Uterus (tissue), 4 donors: ENCODE measurements around the gene MTSS2. TPM values are rescaled to one million over a fixed set of nuclear protein-coding genes. Genes with fewer than 3 reads are reported as not detected.
A peak's percentile ranks its signal among the peaks of the same experiment; 100 is the strongest.

Source experiments
- DNase-seq, 2 donors: peaks; one replicate each; pipeline ENCODE4 v3.0.0-alpha.2; 2019 to 2020
- H3K27ac ChIP-seq, 2 donors: fragments of 200-600 bp; sonication (generic); 1 replicate in 1 of 2; 2 replicates in 1 of 2; pipeline ENCODE4 v1.5.1; 2016 to 2018
- H3K27me3 ChIP-seq, 2 donors: fragments of 200-600 bp; sonication (generic); one replicate each; pipeline ENCODE4 v1.5.1; 2018 to 2019; ENCODE audit warnings: control low read depth in 1 of 2
- H3K36me3 ChIP-seq, 2 donors: fragments of 200-600 bp; sonication (generic); one replicate each; pipeline ENCODE4 v1.5.1; 2019; ENCODE audit warnings: control low read depth in 1 of 2
- H3K4me1 ChIP-seq, 2 donors: fragments of 200-600 bp; sonication (generic); one replicate each; pipeline ENCODE4 v1.5.1; 2018 to 2019; ENCODE audit warnings: control low read depth in 1 of 2
- H3K4me3 ChIP-seq, 2 donors: fragments of 200-600 bp; sonication (generic); 1 replicate in 1 of 2; 2 replicates in 1 of 2; pipeline ENCODE4 v1.5.1; 2018 to 2019; ENCODE audit warnings: mild to moderate bottlenecking in 1 of 2
- H3K9me3 ChIP-seq, 2 donors: fragments of 200-600 bp; sonication (generic); one replicate each; pipeline ENCODE4 v1.5.1; 2019; ENCODE audit warnings: control low read depth in 1 of 2
- CTCF ChIP-seq, 4 experiments: fragments of 200-600 bp in 2 of 4; fragments of 450-650 bp in 2 of 4; sonication (generic) in 2 of 4; IDR thresholded peaks; one replicate each; pipeline ENCODE4 v1.5.1; 2016 to 2019; ENCODE audit warnings: antibody characterized with exemption in 4 of 4, mild to moderate bottlenecking in 2 of 4, moderate library complexity in 1 of 4
- POLR2A ChIP-seq, 2 donors: fragments of 450-650 bp; IDR thresholded peaks; one replicate each; pipeline ENCODE4 v1.6.1; 2016; ENCODE audit warnings: antibody characterized with exemption in 2 of 2, mild to moderate bottlenecking in 1 of 2, moderate library complexity in 1 of 2
- intact Hi-C: fragments of 100-400 bp; cut with DNase I; formaldehyde crosslinking; loops from one replicate; pipeline ENCODE4 v1.15.1; 2023; ENCODE audit warnings: low total_unique reads
- total RNA-seq, 4 donors: library from RNA; depleted of rRNA in 3 of 4; stranded (reverse); fragments of >200 nt in 3 of 4; gene quantifications; one replicate each; pipeline versions ENCODE4 v1.1.0 to v1.2.4, GENCODE V29; 2014 to 2023
- donor health status: DM: yes; HTN: yes; CAD: no.

The MTSS2 gene
- total RNA-seq, 4 donors from 2014 or later, result 11.2 to 142 (median 18.2) TPM

- intact Hi-C loops, result no loop called here
- peak overlapping the region; percentile 93 to 97 for H3K27ac ChIP-seq
- H3K4me1 ChIP-seq, result peaks cover 24 to 52% of the 10 kb centered on the region in 2 donors
- no peak overlapping the region for H3K4me3 ChIP-seq
- no peaks in the 10 kb centered on the region for H3K27me3 ChIP-seq
- TF ChIP-seq CTCF (IDR thresholded peaks at IDR 0.05) (no peak), POLR2A (IDR thresholded peaks at IDR 0.05) (no peak)
- H3K9me3 ChIP-seq, result no peaks in the 10 kb centered on the region
- DNase-seq, result no peak
- no peaks in the 10 kb centered on the region for H3K36me3 ChIP-seq
These were observed 10.5 kb upstream of the MTSS2 start for GRCh38 chr16:70696355-70696754.

DNA sequence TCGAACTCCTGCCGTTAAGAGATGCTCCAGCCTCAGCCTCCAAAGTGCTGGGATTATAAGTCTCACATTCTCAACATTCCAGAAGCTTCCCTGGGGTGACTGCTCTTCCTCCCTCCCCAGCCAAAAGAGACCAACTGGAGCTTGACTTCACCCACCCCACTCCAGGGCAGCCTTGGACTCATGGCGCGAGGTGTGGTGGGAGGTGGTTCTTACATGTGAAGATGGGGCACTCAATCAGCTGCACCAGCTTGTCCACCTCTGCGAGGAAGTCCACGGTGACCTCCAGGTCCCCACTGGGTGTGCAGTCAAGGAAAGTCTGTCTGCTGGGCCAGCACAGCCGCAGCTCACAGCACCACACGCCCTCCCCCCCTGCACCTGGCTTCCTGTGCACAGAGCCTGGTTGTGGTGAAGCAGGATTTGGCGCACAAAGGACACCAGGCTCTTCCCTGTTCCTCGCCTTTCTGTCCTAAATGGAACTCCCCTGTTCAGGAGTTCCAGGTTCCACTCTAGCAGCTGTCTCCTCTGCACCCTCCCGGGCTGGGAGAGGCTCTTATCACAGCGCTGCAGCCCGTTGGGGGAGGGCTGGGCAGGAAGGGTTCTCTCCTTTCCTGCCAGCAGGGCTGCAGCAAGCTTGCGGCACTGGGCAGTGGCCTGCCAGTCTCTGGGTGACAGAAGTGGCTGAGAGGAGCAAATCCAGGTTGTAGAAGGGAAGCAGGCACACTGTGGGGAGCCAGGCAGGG lies 9.6 kb upstream of the MTSS2 start:
- no peaks in the 10 kb centered on the region for H3K27me3 ChIP-seq
- H3K27ac ChIP-seq, result peak overlapping the region; percentile 93 to 97
- H3K4me3 ChIP-seq, result no peak overlapping the region
- no peaks in the 10 kb centered on the region for H3K36me3 ChIP-seq
- TF ChIP-seq CTCF (IDR thresholded peaks at IDR 0.05) (no peak), POLR2A (IDR thresholded peaks at IDR 0.05) (no peak)
- peaks cover 27 to 60% of the 10 kb centered on the region in 2 donors for H3K4me1 ChIP-seq
- no peaks in the 10 kb centered on the region for H3K9me3 ChIP-seq
- intact Hi-C loops, result no loop called here
- DNase-seq, result no peak

- no peak overlapping the region for H3K4me3 ChIP-seq
- H3K27me3 ChIP-seq, result no peaks in the 10 kb centered on the region
- intact Hi-C loops, result loop anchor here (5.0 kb wide), 1 partner anchor 47 kb away; no protein-coding TSS in a partner anchor
- peak overlapping the region; percentile 93 to 97 for H3K27ac ChIP-seq
- H3K36me3 ChIP-seq, result no peaks in the 10 kb centered on the region
- H3K9me3 ChIP-seq, result no peaks in the 10 kb centered on the region
- peaks cover 27 to 67% of the 10 kb centered on the region in 2 donors for H3K4me1 ChIP-seq
- TF ChIP-seq POLR2A (IDR thresholded peaks at IDR 0.05) (no peak), CTCF (IDR thresholded peaks at IDR 0.05) (no peak)
- DNase-seq, result peak in 1 of 2 donors; percentile 48
These were observed 9.0 kb upstream of the MTSS2 start for GRCh38 chr16:70694868-70695218.

DNA sequence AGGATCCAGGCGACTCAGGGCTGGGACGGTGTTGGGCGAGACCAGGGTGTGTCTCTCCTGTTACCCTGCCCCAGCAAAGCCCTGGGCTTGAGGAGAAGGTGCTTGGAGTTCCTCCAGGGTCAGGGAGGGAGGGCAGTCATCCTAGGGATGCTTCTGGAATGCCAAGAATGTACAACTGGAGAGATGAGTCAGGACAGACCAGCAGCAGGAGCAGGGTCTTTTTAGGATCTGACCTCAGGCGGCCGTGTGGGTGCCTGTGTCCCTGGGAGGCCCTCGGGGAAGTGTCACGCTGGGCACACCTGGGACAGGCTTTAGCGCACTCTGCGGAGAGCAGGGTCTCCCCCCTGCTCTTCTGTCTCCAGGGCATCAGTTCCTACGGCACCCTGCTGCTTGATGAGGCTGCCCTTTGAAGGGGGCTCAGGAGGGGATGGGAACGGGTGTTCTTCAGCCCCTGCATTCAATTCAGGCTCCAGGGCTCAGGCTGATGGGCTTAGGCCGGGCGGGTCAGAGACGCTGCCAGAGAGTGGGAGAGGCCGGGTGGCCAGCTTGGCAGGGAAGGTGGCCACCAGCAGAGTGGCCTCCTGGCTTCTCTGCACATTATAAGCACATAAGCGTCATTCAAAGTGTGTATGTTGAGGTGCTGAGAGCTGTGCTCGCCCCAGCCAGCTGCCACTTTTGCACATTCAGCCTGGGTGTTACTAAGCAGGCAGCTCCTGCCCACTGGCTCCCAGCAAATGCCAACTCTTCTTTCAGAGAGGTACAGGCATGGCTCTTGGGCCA lies 8.4 kb upstream of the MTSS2 start:
- H3K4me1 ChIP-seq, result peaks cover 27 to 72% of the 10 kb centered on the region in 2 donors
- no peaks in the 10 kb centered on the region for H3K9me3 ChIP-seq
- no peaks in the 10 kb centered on the region for H3K36me3 ChIP-seq
- no peak for TF ChIP-seq CTCF (IDR thresholded peaks at IDR 0.05)
- TF ChIP-seq POLR2A (IDR thresholded peaks at IDR 0.05), result no peak
- no peak overlapping the region for H3K4me3 ChIP-seq
- DNase-seq, result peak in 1 of 2 donors; percentile 71
- peak overlapping the region; percentile 93 to 97 for H3K27ac ChIP-seq
- intact Hi-C loops, result loop anchor here (5.0 kb wide), 1 partner anchor 48 kb away; no protein-coding TSS in a partner anchor
- H3K27me3 ChIP-seq, result no peaks in the 10 kb centered on the region
